ENCODE data around the gene KMO.

The KMO gene

DNA sequence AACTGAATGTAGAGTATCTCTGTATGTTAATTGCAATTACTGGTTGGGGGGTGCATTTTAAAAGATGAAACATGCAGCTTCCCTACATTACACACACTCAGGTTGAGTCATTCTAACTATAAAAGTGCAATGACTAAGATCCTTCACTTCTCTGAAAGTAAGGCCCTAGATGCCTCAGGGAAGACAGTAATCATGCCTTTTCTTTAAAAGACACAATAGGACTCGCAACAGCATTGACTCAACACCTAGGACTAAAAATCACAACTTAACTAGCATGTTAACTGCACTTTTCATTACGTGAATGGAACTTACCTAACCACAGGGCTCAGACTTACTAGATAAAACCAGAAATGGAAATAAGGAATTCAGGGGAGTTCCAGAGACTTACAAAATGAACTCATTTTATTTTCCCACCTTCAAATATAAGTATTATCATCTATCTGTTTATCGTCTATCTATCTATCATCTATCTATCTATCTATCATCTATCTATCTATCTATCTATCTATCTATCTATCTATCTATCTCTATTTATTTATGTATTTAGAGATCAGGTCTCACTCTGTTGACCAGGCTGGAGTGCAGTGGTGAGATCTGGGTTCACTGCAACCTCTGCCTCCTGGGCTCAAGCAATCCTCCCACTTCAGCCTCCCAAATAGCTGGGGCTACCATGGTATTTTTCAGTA, 60.2 kb downstream of the KMO start:
- no peak for TF ChIP-seq EZH2phosphoT487 (conservative IDR thresholded peaks at IDR 0.05; ENCODE audit: low read length)
- TF ChIP-seq CTCF (IDR thresholded peaks at IDR 0.05; ENCODE audit: insufficient read depth, low read length, poor library complexity, severe bottlenecking), result no peak
- Histone ChIP-seq H3K27ac (ENCODE audit: low read depth, low read length) (no peak overlapping the region), H3K4me3 (ENCODE audit: insufficient read depth, low read length, poor library complexity, severe bottlenecking) (no peak overlapping the region), H3K9me3 (ENCODE audit: insufficient read depth, low read length) (no peaks in the 10 kb centered on the region), H3K9ac (ENCODE audit: low read length) (no peak overlapping the region), H3K27me3 (ENCODE audit: low read length) (no peaks in the 10 kb centered on the region), H3K79me2 (ENCODE audit: insufficient read depth, low read length) (no peaks in the 10 kb centered on the region), H2AFZ (ENCODE audit: low read depth, low read length, severe bottlenecking) (no peak overlapping the region), H3K4me2 (ENCODE audit: low read depth, low read length, poor library complexity, severe bottlenecking) (no peak overlapping the region), H3F3A (ENCODE audit: insufficient read depth) (no peaks in the 10 kb centered on the region), H4K20me1 (ENCODE audit: low read depth, low read length) (no peaks in the 10 kb centered on the region), H3K9me2 (replicated peaks; ENCODE audit: insufficient read depth, low read length) (no peaks in the 10 kb centered on the region), H3K36me3 (ENCODE audit: low read length) (0 out of 2 replicates have a peak, but pooled peaks cover 4% of the 10 kb centered on the region)

GRCh38 chr1:241593186-241593585, 61.0 kb downstream of the KMO start:
- no peak overlapping the region for H3K27ac ChIP-seq (ENCODE audit: low read depth, low read length)
- H3K9me3 ChIP-seq (ENCODE audit: insufficient read depth, low read length), result no peaks in the 10 kb centered on the region
- H3K36me3 ChIP-seq (ENCODE audit: low read length), result 0 out of 2 replicates have a peak, but pooled peaks cover 4% of the 10 kb centered on the region
- no peaks in the 10 kb centered on the region for H3K79me2 ChIP-seq (ENCODE audit: insufficient read depth, low read length)
- H3K9me2 ChIP-seq (replicated peaks; ENCODE audit: insufficient read depth, low read length), result no peaks in the 10 kb centered on the region
- TF ChIP-seq EZH2phosphoT487 (conservative IDR thresholded peaks at IDR 0.05; ENCODE audit: low read length), result no peak
- no peak for TF ChIP-seq CTCF (IDR thresholded peaks at IDR 0.05; ENCODE audit: insufficient read depth, low read length, poor library complexity, severe bottlenecking)
- no peaks in the 10 kb centered on the region for H3K27me3 ChIP-seq (ENCODE audit: low read length)
- no peak overlapping the region for H2AFZ ChIP-seq (ENCODE audit: low read depth, low read length, severe bottlenecking)
- no peaks in the 10 kb centered on the region for H3F3A ChIP-seq (ENCODE audit: insufficient read depth)
- no peaks in the 10 kb centered on the region for H4K20me1 ChIP-seq (ENCODE audit: low read depth, low read length)
- no peak overlapping the region for H3K9ac ChIP-seq (ENCODE audit: low read length)
- no peak overlapping the region for H3K4me2 ChIP-seq (ENCODE audit: low read depth, low read length, poor library complexity, severe bottlenecking)
- H3K4me3 ChIP-seq (ENCODE audit: insufficient read depth, low read length, poor library complexity, severe bottlenecking), result no peak overlapping the region

DNA sequence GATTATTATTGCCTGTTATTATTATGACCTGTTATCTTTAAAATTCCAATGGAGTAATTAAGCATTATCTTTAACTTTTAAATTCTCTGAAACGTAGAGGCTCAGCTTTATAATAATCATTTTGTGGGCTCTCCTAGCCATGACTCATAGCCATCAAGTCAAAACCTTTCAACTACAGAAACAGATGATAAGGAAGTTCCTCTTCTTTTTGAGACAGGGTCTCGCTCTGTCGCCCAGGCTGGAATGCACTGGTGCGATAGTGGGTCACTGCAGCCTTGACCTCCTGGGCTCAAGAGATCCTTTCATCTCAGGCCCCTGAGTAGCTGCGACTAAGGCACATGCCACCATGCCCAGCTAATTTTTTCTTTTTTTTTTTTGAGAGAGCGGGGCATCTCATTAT, 64.5 kb downstream of the KMO start:
- TF ChIP-seq CTCF (IDR thresholded peaks at IDR 0.05; ENCODE audit: insufficient read depth, low read length, poor library complexity, severe bottlenecking) (no peak), EZH2phosphoT487 (conservative IDR thresholded peaks at IDR 0.05; ENCODE audit: low read length) (no peak)
- Histone ChIP-seq H3K4me2 (ENCODE audit: low read depth, low read length, poor library complexity, severe bottlenecking) (no peak overlapping the region), H3K36me3 (ENCODE audit: low read length) (no peaks in the 10 kb centered on the region)

More for the DNA sequence above, 64.5 kb downstream of the KMO start:
- H3F3A ChIP-seq (ENCODE audit: insufficient read depth), result no peaks in the 10 kb centered on the region
- H2AFZ ChIP-seq (ENCODE audit: low read depth, low read length, severe bottlenecking), result no peak overlapping the region
- no peak overlapping the region for H3K4me3 ChIP-seq (ENCODE audit: insufficient read depth, low read length, poor library complexity, severe bottlenecking)
- no peaks in the 10 kb centered on the region for H4K20me1 ChIP-seq (ENCODE audit: low read depth, low read length)
- H3K27ac ChIP-seq (ENCODE audit: low read depth, low read length), result no peak overlapping the region
- H3K27me3 ChIP-seq (ENCODE audit: low read length), result no peaks in the 10 kb centered on the region
- H3K9ac ChIP-seq (ENCODE audit: low read length), result no peak overlapping the region
- no peaks in the 10 kb centered on the region for H3K9me3 ChIP-seq (ENCODE audit: insufficient read depth, low read length)
- no peaks in the 10 kb centered on the region for H3K9me2 ChIP-seq (replicated peaks; ENCODE audit: insufficient read depth, low read length)
- H3K79me2 ChIP-seq (ENCODE audit: insufficient read depth, low read length), result no peaks in the 10 kb centered on the region

All from SU-DHL-6 (cell line).